ENCODE results near the gene BICRA. TPM values are rescaled to one million over a fixed set of nuclear protein-coding genes. Genes with fewer than 3 reads are reported as not detected.

BICRA gene
- polyA plus RNA-seq: 0.28 to 0.50 TPM (median 0.42 TPM) in 3 replicates
- 1.0 TPM for polyA plus RNA-seq (2011; ENCODE audit: low read depth)
- polyA plus RNA-seq (2011; cell fraction: cytosol; rRNA removed): 0.19 and 0.39 TPM in 2 replicates
- polyA plus RNA-seq (2011; cell fraction: nucleus; rRNA removed): 5.0 and 5.1 TPM in 2 replicates
- 2.8 and 4.8 TPM in 2 replicates for polyA plus RNA-seq (2012; ENCODE audit: low replicate concordance)
- 0.86 to 14.4 TPM (median 4.5 TPM) in 3 replicates for polyA minus RNA-seq
- 3.8 TPM for polyA minus RNA-seq (2011; cell fraction: cytosol; rRNA and poly(A)+ RNA removed)
- 7.5 and 8.1 TPM in 2 replicates for polyA minus RNA-seq (2011; cell fraction: nucleus; rRNA and poly(A)+ RNA removed)

GRCh38 chr19:47608969-47609905, at the start of gene BICRA:
TSS of gene BICRA (plus strand) at chr19:47609134. CDS start at chr19:47673575, 64,441 bp downstream.
- Histone ChIP-seq H3K27ac (ENCODE audit: control insufficient read depth, insufficient read depth, low read length) (peak within 1 kb of the TSS; percentile 88), H2AFZ (ENCODE audit: control insufficient read depth, low read length) (peak within 1 kb of the TSS; percentile 83), H3K27me3 (ENCODE audit: control insufficient read depth, extremely low read depth, insufficient read depth, low read length) (no peaks in the 10 kb centered on the region), H3K9me1 (ENCODE audit: control insufficient read depth, extremely low read depth, insufficient read depth, low read length) (no peaks in the 10 kb centered on the region), H3K79me2 (ENCODE audit: control insufficient read depth, insufficient read depth, low read length) (peaks cover 51% of the 10 kb centered on the region), H3K36me3 (ENCODE audit: control insufficient read depth in 2 of 2, extremely low read depth in 1 of 2, insufficient read depth in 2 of 2, low read length in 2 of 2) (peaks cover 0 to 2% of the 10 kb centered on the region in 2 experiments), H3K4me3 (ENCODE audit: control insufficient read depth in 2 of 3, extremely low read depth in 1 of 3, insufficient read depth in 2 of 3, low read depth in 1 of 3, low read length in 3 of 3) (peak within 1 kb of the TSS; percentile 85 to 98 (median 88)), H3K9me3 (ENCODE audit: control insufficient read depth, low read depth, low read length) (no peaks in the 10 kb centered on the region), H4K20me1 (ENCODE audit: control insufficient read depth, extremely low read depth, insufficient read depth, low read length) (peaks cover 8% of the 10 kb centered on the region), H3K4me2 (ENCODE audit: control insufficient read depth, extremely low read depth, insufficient read depth, low read depth, low read length) (peak within 1 kb of the TSS; percentile 82), H3K9ac (ENCODE audit: control insufficient read depth, extremely low read depth, insufficient read depth, low read length) (peak within 1 kb of the TSS; percentile 92), H3K4me1 (ENCODE audit: control insufficient read depth, extremely low read depth, insufficient read depth, low read length) (peaks cover 7% of the 10 kb centered on the region)
- TF ChIP-seq EZH2 (IDR thresholded peaks at IDR 0.05; ENCODE audit: low read length) (no peak), CTCF (optimal IDR thresholded peaks at IDR 0.05 in 1 of 3, IDR thresholded peaks at IDR 0.05 in 1 of 3, conservative IDR thresholded peaks at IDR 0.05 in 1 of 3; ENCODE audit: extremely low read depth in 1 of 3, insufficient read depth in 2 of 3, low read length in 3 of 3) (no peak)
- dilution Hi-C loops (cut with MboI; ENCODE audit: extremely low pct_ligation_motif_present, low sequenced_read_pairs): no loop called here
- DNase-seq (ENCODE audit: low read depth, low spot score): no peak
- FAIRE-seq: no peak

- H3K9me3 ChIP-seq (ENCODE audit: control insufficient read depth, low read depth, low read length): no peaks in the 10 kb centered on the region
- H4K20me1 ChIP-seq (ENCODE audit: control insufficient read depth, extremely low read depth, insufficient read depth, low read length): no peaks in the 10 kb centered on the region
- TF ChIP-seq EZH2 (IDR thresholded peaks at IDR 0.05; ENCODE audit: low read length): no peak
- TF ChIP-seq CTCF (optimal IDR thresholded peaks at IDR 0.05 in 1 of 3, IDR thresholded peaks at IDR 0.05 in 1 of 3, conservative IDR thresholded peaks at IDR 0.05 in 1 of 3; ENCODE audit: extremely low read depth in 1 of 3, insufficient read depth in 2 of 3, low read length in 3 of 3): no peak
- H3K36me3 ChIP-seq (ENCODE audit: control insufficient read depth in 2 of 2, extremely low read depth in 1 of 2, insufficient read depth in 2 of 2, low read length in 2 of 2): no peaks in the 10 kb centered on the region
- H3K9me1 ChIP-seq (ENCODE audit: control insufficient read depth, extremely low read depth, insufficient read depth, low read length): no peaks in the 10 kb centered on the region
- DNase-seq (ENCODE audit: low read depth, low spot score) (no peak), FAIRE-seq (no peak)
- no peak overlapping the region for H3K9ac ChIP-seq (ENCODE audit: control insufficient read depth, extremely low read depth, insufficient read depth, low read length)
- H2AFZ ChIP-seq (ENCODE audit: control insufficient read depth, low read length): no peak overlapping the region
- no peak overlapping the region for H3K4me2 ChIP-seq (ENCODE audit: control insufficient read depth, extremely low read depth, insufficient read depth, low read depth, low read length)
- H3K4me1 ChIP-seq (ENCODE audit: control insufficient read depth, extremely low read depth, insufficient read depth, low read length): peaks cover 10% of the 10 kb centered on the region
- dilution Hi-C loops (cut with MboI; ENCODE audit: extremely low pct_ligation_motif_present, low sequenced_read_pairs): no loop called here
- no peaks in the 10 kb centered on the region for H3K79me2 ChIP-seq (ENCODE audit: control insufficient read depth, insufficient read depth, low read length)
- no peak overlapping the region for H3K4me3 ChIP-seq (ENCODE audit: control insufficient read depth in 2 of 3, extremely low read depth in 1 of 3, insufficient read depth in 2 of 3, low read depth in 1 of 3, low read length in 3 of 3)
- no peaks in the 10 kb centered on the region for H3K27me3 ChIP-seq (ENCODE audit: control insufficient read depth, extremely low read depth, insufficient read depth, low read length)
- no peak overlapping the region for H3K27ac ChIP-seq (ENCODE audit: control insufficient read depth, insufficient read depth, low read length)
These were observed 47.9 kb upstream of the BICRA start for GRCh38 chr19:47560999-47561398.

Measured in keratinocyte (primary cell).